PC-3 (cell line): ENCODE measurements around the gene ZFYVE28. TPM values are rescaled to one million over a fixed set of nuclear protein-coding genes. Genes with fewer than 3 reads are reported as not detected.

Experiments used
- ATAC-seq: fragments of 200-7000 bp; cut with Tn5 transposase; 2 replicates; pipeline ENCODE4 v1.9.1; 2020; ENCODE audit warnings: mild to moderate bottlenecking, moderate library complexity
- BruUV-seq: library from RNA; stranded (reverse); fragments of 400-500 nt; replicated peaks from 2 replicates; lab custom pipeline; 2021; lab: Mats Ljungman, UMichigan
- CTCF ChIA-PET: fragments of 300-600 bp; sonication (Branson Sonifier 250); formaldehyde crosslinking; loops from one replicate; lab custom pipeline; 2022; ENCODE audit warnings: antibody characterized with exemption; lab: Charles Lee
- POLR2A ChIA-PET: fragments of 300-600 bp; sonication (Branson Sonifier 250); formaldehyde crosslinking; loops from one replicate; lab custom pipeline; 2022; ENCODE audit warnings: antibody characterized with exemption; ENCODE audit not compliant: unreplicated experiment; lab: Charles Lee
- DNase-seq: peaks from one replicate; pipeline ENCODE4 v3.0.0-alpha.2; 2015
- H2AFZ ChIP-seq: fragments of 300-600 bp; sonication (generic); 2 replicates; pipeline ENCODE4 v1.6.0; 2016; ENCODE audit warnings: antibody characterized with exemption, low read length
- H3F3A ChIP-seq: fragments of 300-600 bp; sonication (generic); one replicate; pipeline ENCODE4 v1.6.0; 2017; ENCODE audit warnings: antibody characterized with exemption, low read length, control low read depth, mild to moderate bottlenecking; ENCODE audit not compliant: unreplicated experiment
- H3K27ac ChIP-seq: fragments of 300-600 bp; sonication (generic); 2 replicates; pipeline ENCODE4 v1.5.1; 2016; ENCODE audit warnings: mild to moderate bottlenecking, low read length
- H3K27me3 ChIP-seq: fragments of 300-600 bp; sonication (generic); 2 replicates; pipeline ENCODE4 v1.6.1; 2016; ENCODE audit warnings: low read length, mixed read lengths
- H3K36me3 ChIP-seq: fragments of 300-600 bp; sonication (generic); 2 replicates; pipeline ENCODE4 v1.6.1; 2016; ENCODE audit warnings: low read depth, mixed run types, low read length, mixed read lengths
- H3K4me1 ChIP-seq: fragments of 300-600 bp; sonication (generic); 2 replicates; pipeline ENCODE4 v1.5.1; 2016; ENCODE audit warnings: low read length; ENCODE audit not compliant: insufficient read depth
- H3K4me2 ChIP-seq: fragments of 300-600 bp; sonication (generic); 2 replicates; pipeline ENCODE4 v1.6.0; 2016; ENCODE audit warnings: low read length
- H3K4me3 ChIP-seq: fragments of 300-600 bp; sonication (generic); 2 replicates; pipeline ENCODE4 v1.5.1; 2016; ENCODE audit warnings: mild to moderate bottlenecking, low read length, mixed read lengths
- H3K79me2 ChIP-seq: fragments of 300-600 bp; sonication (generic); 2 replicates; pipeline ENCODE4 v1.6.1; 2017; ENCODE audit warnings: low read length, mixed read lengths
- H3K9ac ChIP-seq: fragments of 300-600 bp; sonication (generic); 2 replicates; pipeline ENCODE4 v1.6.0; 2016; ENCODE audit warnings: mild to moderate bottlenecking, low read length
- H3K9me2 ChIP-seq: fragments of 300-600 bp; sonication (generic); replicated peaks from 2 replicates; pipeline ENCODE4 v1.6.1; 2016; ENCODE audit warnings: mixed run types, low read length, mixed read lengths
- H3K9me3 ChIP-seq: fragments of 300-600 bp; sonication (generic); 2 replicates; pipeline ENCODE4 v1.6.1; 2016; ENCODE audit warnings: low read length, mixed read lengths
- H4K20me1 ChIP-seq: fragments of 300-600 bp; sonication (generic); 2 replicates; pipeline ENCODE4 v1.6.1; 2016; ENCODE audit warnings: low read length, mixed read lengths
- CTCF ChIP-seq: fragments of 300-600 bp; sonication (generic); conservative IDR thresholded peaks from 2 replicates; pipeline ENCODE4 v1.5.1; 2017; ENCODE audit warnings: antibody characterized with exemption, low read depth, mild to moderate bottlenecking, low read length
- EZH2 ChIP-seq: fragments of 300-600 bp; sonication (generic); IDR thresholded peaks from one replicate; pipeline ENCODE4 v1.6.1; 2017; ENCODE audit warnings: antibody characterized with exemption, mild to moderate bottlenecking, low read length; ENCODE audit not compliant: unreplicated experiment
- EZH2phosphoT487 ChIP-seq: fragments of 300-600 bp; sonication (generic); IDR thresholded peaks from 2 replicates; pipeline ENCODE4 v1.6.1; 2018; ENCODE audit warnings: mild to moderate bottlenecking, antibody characterized with exemption, low read length, borderline replicate concordance
- intact Hi-C: fragments of 100-400 bp; cut with micrococcal nuclease; formaldehyde crosslinking; loops from 2 replicates; pipeline ENCODE4 v1.9.0; 2023
- total RNA-seq: library from RNA; depleted of rRNA; stranded (reverse); fragments of >200 nt; gene quantifications from 2 replicates; pipeline ENCODE4 v1.2.3, GENCODE V29; 2014

The ZFYVE28 gene
- total RNA-seq, 1 experiment from 2014 or later = 8.0 TPM

- no peaks in the 10 kb centered on the region for H3K9me2 ChIP-seq
- CTCF ChIA-PET = no interaction called here
- H4K20me1 ChIP-seq = no peaks in the 10 kb centered on the region
- no peaks in the 10 kb centered on the region for H3K4me1 ChIP-seq
- H3K4me2 ChIP-seq = no peak overlapping the region
- no peak overlapping the region for H3K27ac ChIP-seq
- POLR2A ChIA-PET = no interaction called here
- TF ChIP-seq EZH2phosphoT487 (no peak), CTCF (no peak), EZH2 (no peak)
- H2AFZ ChIP-seq = no peak overlapping the region
- no peaks in the 10 kb centered on the region for H3F3A ChIP-seq
- ATAC-seq (no peak), DNase-seq (no peak)
- intact Hi-C loops = no loop called here
- H3K9me3 ChIP-seq = no peaks in the 10 kb centered on the region
- no peaks in the 10 kb centered on the region for H3K27me3 ChIP-seq
- no peaks in the 10 kb centered on the region for H3K79me2 ChIP-seq
- H3K9ac ChIP-seq = no peak overlapping the region
- no TSS peak for BruUV-seq
- no peaks in the 10 kb centered on the region for H3K36me3 ChIP-seq
- no peak overlapping the region for H3K4me3 ChIP-seq
Measured at GRCh38 chr4:2354760-2355159, 63.7 kb downstream of the ZFYVE28 start.

- no peaks in the 10 kb centered on the region for H3K9me3 ChIP-seq
- POLR2A ChIA-PET = no interaction called here
- ATAC-seq = no peak
Measured at GRCh38 chr4:2354118-2354517, 64.3 kb downstream of the ZFYVE28 start.

More at GRCh38 chr4:2354118-2354517, 64.3 kb downstream of the ZFYVE28 start:
- Histone ChIP-seq H4K20me1 (no peaks in the 10 kb centered on the region), H3K9ac (no peak overlapping the region), H3K79me2 (no peaks in the 10 kb centered on the region), H3K9me2 (no peaks in the 10 kb centered on the region), H3K4me1 (no peaks in the 10 kb centered on the region), H3K4me2 (no peak overlapping the region), H3F3A (no peaks in the 10 kb centered on the region), H3K4me3 (no peak overlapping the region), H2AFZ (no peak overlapping the region), H3K27me3 (no peaks in the 10 kb centered on the region), H3K36me3 (no peaks in the 10 kb centered on the region), H3K27ac (no peak overlapping the region)
- BruUV-seq = no TSS peak
- CTCF ChIA-PET = no interaction called here
- DNase-seq = no peak
- intact Hi-C loops = no loop called here
- TF ChIP-seq EZH2phosphoT487 = no peak
- TF ChIP-seq CTCF = peak; percentile 35; the same call in 1 of the 2 replicates
